T-helper 1 cell treated with Interleukin-12 subunit alpha and Interleukin-12 subunit beta and Interleukin-4 antibody, amounts not matched to agents 30 μg/mL and 1 μg/mL, for 36 hours (primary cell): Measurements from ENCODE around the gene KHNYN.
"Not testable (repeated sequence)": the region's sequence is repeated elsewhere in the genome, so short reads cannot be mapped to it uniquely, and the experiment has no call there.

Experiments
- H3K27ac Mint-ChIP-seq: one replicate; pipeline ENCODE4 v1.8.0; 2021; ENCODE audit warnings: mild to moderate bottlenecking, mixed read lengths
- H3K27me3 Mint-ChIP-seq: one replicate; pipeline ENCODE4 v1.8.0; 2021; ENCODE audit warnings: low read depth, mixed read lengths
- H3K36me3 Mint-ChIP-seq: one replicate; pipeline ENCODE4 v1.8.0; 2021; ENCODE audit warnings: low read depth, mixed read lengths
- H3K4me1 Mint-ChIP-seq: one replicate; pipeline ENCODE4 v1.8.0; 2021; ENCODE audit warnings: low read depth, mixed read lengths
- H3K4me3 Mint-ChIP-seq: one replicate; pipeline ENCODE4 v1.8.0; 2021; ENCODE audit warnings: mild to moderate bottlenecking, moderate library complexity, mixed read lengths
- H3K9me3 Mint-ChIP-seq: one replicate; pipeline ENCODE4 v1.8.0; 2021; ENCODE audit warnings: mixed read lengths

Gene KHNYN

GRCh38 chr14:24443053-24443665, 13.4 kb downstream of the KHNYN start:
- peak overlapping the region; percentile 96 for H3K27ac Mint-ChIP-seq
- H3K4me1 Mint-ChIP-seq, result peaks cover 26% of the 10 kb centered on the region
- peak overlapping the region; percentile 92 for H3K4me3 Mint-ChIP-seq
- peaks cover 22% of the 10 kb centered on the region for H3K36me3 Mint-ChIP-seq
- no peaks in the 10 kb centered on the region for H3K27me3 Mint-ChIP-seq
- no peaks in the 10 kb centered on the region for H3K9me3 Mint-ChIP-seq

- not testable (repeated sequence) for H3K4me3 Mint-ChIP-seq, H3K27ac Mint-ChIP-seq, H3K4me1 Mint-ChIP-seq, H3K27me3 Mint-ChIP-seq, H3K9me3 Mint-ChIP-seq
- peaks cover 12% of the 10 kb centered on the region for H3K36me3 Mint-ChIP-seq
Measured at GRCh38 chr14:24450828-24451227, 21.1 kb downstream of the KHNYN start.

GRCh38 chr14:24456980-24457379, 27.2 kb downstream of the KHNYN start:
- Mint-ChIP-seq H3K27me3 (no peaks in the 10 kb centered on the region), H3K4me3 (no peak overlapping the region), H3K9me3 (peaks cover 9% of the 10 kb centered on the region), H3K27ac (no peak overlapping the region), H3K4me1 (no peaks in the 10 kb centered on the region), H3K36me3 (peaks cover 14% of the 10 kb centered on the region)

GRCh38 chr14:24458736-24459135, 29.0 kb downstream of the KHNYN start:
- no peaks in the 10 kb centered on the region for H3K4me1 Mint-ChIP-seq
- H3K36me3 Mint-ChIP-seq, result peaks cover 10% of the 10 kb centered on the region
- no peak overlapping the region for H3K27ac Mint-ChIP-seq
- no peaks in the 10 kb centered on the region for H3K27me3 Mint-ChIP-seq
- H3K9me3 Mint-ChIP-seq, result peaks cover 9% of the 10 kb centered on the region
- no peak overlapping the region for H3K4me3 Mint-ChIP-seq

GRCh38 chr14:24459331-24459730, 29.6 kb downstream of the KHNYN start:
- Mint-ChIP-seq H3K36me3 (peaks cover 6% of the 10 kb centered on the region), H3K9me3 (peaks cover 3% of the 10 kb centered on the region), H3K27ac (no peak overlapping the region), H3K4me3 (no peak overlapping the region), H3K4me1 (peaks cover 2% of the 10 kb centered on the region), H3K27me3 (no peaks in the 10 kb centered on the region)

- peaks cover 4% of the 10 kb centered on the region for H3K36me3 Mint-ChIP-seq
- peaks cover 3% of the 10 kb centered on the region for H3K9me3 Mint-ChIP-seq
- H3K4me3 Mint-ChIP-seq, result no peak overlapping the region
- H3K4me1 Mint-ChIP-seq, result peaks cover 7% of the 10 kb centered on the region
- H3K27me3 Mint-ChIP-seq, result no peaks in the 10 kb centered on the region
- H3K27ac Mint-ChIP-seq, result no peak overlapping the region
Measured at GRCh38 chr14:24461336-24461735, 31.6 kb downstream of the KHNYN start.

GRCh38 chr14:24463017-24463883, 33.5 kb downstream of the KHNYN start:
- H3K36me3 Mint-ChIP-seq, result peaks cover 4% of the 10 kb centered on the region

GRCh38 chr14:24463884-24464785, 34.4 kb downstream of the KHNYN start:
- H3K27me3 Mint-ChIP-seq, result peaks cover 8% of the 10 kb centered on the region
- peaks cover 4% of the 10 kb centered on the region for H3K36me3 Mint-ChIP-seq
- no peak overlapping the region for H3K27ac Mint-ChIP-seq
- H3K4me3 Mint-ChIP-seq, result peak overlapping the region; percentile 18
- H3K4me1 Mint-ChIP-seq, result peaks cover 7% of the 10 kb centered on the region
- H3K9me3 Mint-ChIP-seq, result peaks cover 3% of the 10 kb centered on the region

More at GRCh38 chr14:24463017-24463883, 33.5 kb downstream of the KHNYN start:
- Mint-ChIP-seq H3K4me1 (peaks cover 7% of the 10 kb centered on the region), H3K27me3 (peaks cover 8% of the 10 kb centered on the region), H3K4me3 (no peak overlapping the region), H3K9me3 (peaks cover 3% of the 10 kb centered on the region), H3K27ac (no peak overlapping the region)

GRCh38 chr14:24465368-24465767, 35.6 kb downstream of the KHNYN start:
- Mint-ChIP-seq H3K36me3 (peaks cover 4% of the 10 kb centered on the region), H3K27ac (no peak overlapping the region), H3K4me1 (peaks cover 7% of the 10 kb centered on the region), H3K9me3 (peaks cover 3% of the 10 kb centered on the region), H3K27me3 (peaks cover 8% of the 10 kb centered on the region), H3K4me3 (no peak overlapping the region)

GRCh38 chr14:24465805-24466204, 36.1 kb downstream of the KHNYN start:
- no peak overlapping the region for H3K4me3 Mint-ChIP-seq
- peaks cover 2% of the 10 kb centered on the region for H3K36me3 Mint-ChIP-seq
- peaks cover 8% of the 10 kb centered on the region for H3K27me3 Mint-ChIP-seq
- H3K27ac Mint-ChIP-seq, result no peak overlapping the region
- peaks cover 8% of the 10 kb centered on the region for H3K9me3 Mint-ChIP-seq
- H3K4me1 Mint-ChIP-seq, result peaks cover 7% of the 10 kb centered on the region

- not testable (repeated sequence) for H3K36me3 Mint-ChIP-seq, H3K4me1 Mint-ChIP-seq, H3K27ac Mint-ChIP-seq, H3K27me3 Mint-ChIP-seq, H3K4me3 Mint-ChIP-seq
- H3K9me3 Mint-ChIP-seq, result peaks cover 10% of the 10 kb centered on the region
Measured at GRCh38 chr14:24470450-24470849, 40.7 kb downstream of the KHNYN start.

- H3K27ac Mint-ChIP-seq, result no peak overlapping the region
- no peaks in the 10 kb centered on the region for H3K4me1 Mint-ChIP-seq
- H3K4me3 Mint-ChIP-seq, result no peak overlapping the region
- peaks cover 10% of the 10 kb centered on the region for H3K9me3 Mint-ChIP-seq
- peaks cover 3% of the 10 kb centered on the region for H3K36me3 Mint-ChIP-seq
- no peaks in the 10 kb centered on the region for H3K27me3 Mint-ChIP-seq
Measured at GRCh38 chr14:24473211-24473610, 43.5 kb downstream of the KHNYN start.

- H3K9me3 Mint-ChIP-seq, result peaks cover 17% of the 10 kb centered on the region
- no peaks in the 10 kb centered on the region for H3K4me1 Mint-ChIP-seq
- no peak overlapping the region for H3K4me3 Mint-ChIP-seq
- H3K36me3 Mint-ChIP-seq, result peaks cover 3% of the 10 kb centered on the region
- no peak overlapping the region for H3K27ac Mint-ChIP-seq
- no peaks in the 10 kb centered on the region for H3K27me3 Mint-ChIP-seq
Measured at GRCh38 chr14:24475261-24475660, 45.5 kb downstream of the KHNYN start.

GRCh38 chr14:24479999-24480398, 50.2 kb downstream of the KHNYN start:
- H3K27me3 Mint-ChIP-seq, H3K27ac Mint-ChIP-seq, H3K4me3 Mint-ChIP-seq, H3K9me3 Mint-ChIP-seq, H3K36me3 Mint-ChIP-seq: not testable (repeated sequence)
- H3K4me1 Mint-ChIP-seq, result peaks cover 17% of the 10 kb centered on the region
